H1 (cell line): ENCODE measurements around the gene DRC3. TPM values are rescaled to one million over a fixed set of nuclear protein-coding genes. Genes with fewer than 3 reads are reported as not detected.

Experiments
- CHD2 ChIP-seq: IDR thresholded peaks from 2 replicates; pipeline ENCODE4 v1.6.1; 2012; ENCODE audit warnings: low read length, improper control_type of control experiment
- POLR2AphosphoS5 ChIP-seq: IDR thresholded peaks from 2 replicates; pipeline ENCODE4 v1.6.1; 2011; ENCODE audit warnings: low read depth, low read length
- SP4 ChIP-seq: IDR thresholded peaks from 2 replicates; pipeline ENCODE4 v1.6.1; 2012; ENCODE audit warnings: low read length, inconsistent platforms
- TEAD4 ChIP-seq: IDR thresholded peaks from 2 replicates; pipeline ENCODE4 v1.6.1; 2012; ENCODE audit warnings: low read depth, low read length, inconsistent platforms, mixed read lengths
- polyA plus RNA-seq, 7 experiments: library from polyadenylated mRNA; depleted of rRNA in 3 of 7; stranded (reverse) in 5 of 7; unstranded in 2 of 7; fragments of >200 nt in 5 of 7; fragments of 200-250 nt in 2 of 7; gene quantifications; 1 replicate in 5 of 7; 2 replicates in 1 of 7; 4 replicates in 1 of 7; pipeline versions ENCODE4 v1.2.1 to v1.2.3, GENCODE V29; 2011 to 2013; ENCODE audit warnings: missing spikeins in 2 of 7, mixed read lengths in 2 of 7
- total RNA-seq: library from RNA; stranded (reverse); fragmentation: NEBNext Ultra II Directional; extraction: Animal tissue kit (Norgen Biotek cat#: 25700); gene quantifications from 2 replicates; pipeline ENCODE4 v1.2.1, GENCODE V29; 2021

Gene DRC3
- total and polyA plus RNA-seq, 2 of the 8 experiments (the other 6 are each of a cell fraction or from before 2014, with no cell fraction given) = 0.59 TPM; not detected in 1

DNA sequence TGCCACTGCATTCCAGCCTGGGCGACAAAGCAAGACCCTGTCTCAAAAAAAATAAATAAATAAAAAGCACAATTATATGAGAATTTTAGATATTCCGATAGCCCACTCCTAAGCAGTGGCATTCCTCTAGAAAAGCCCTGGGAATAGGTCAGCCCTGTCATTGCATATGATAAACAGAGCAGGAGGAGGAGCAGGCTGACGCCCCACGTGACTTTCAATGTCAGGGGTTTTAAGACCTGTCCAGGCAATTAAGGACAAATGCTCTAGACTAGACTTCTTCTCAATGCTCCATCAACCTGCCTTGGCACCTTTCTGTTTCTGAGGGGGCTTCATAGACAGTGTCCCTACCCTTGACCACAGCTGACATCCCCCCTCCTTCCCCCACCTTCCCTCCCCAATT, 8.0 kb upstream of the DRC3 start (continued):
- no peak for TF ChIP-seq TEAD4
- no peak for TF ChIP-seq SP4
- TF ChIP-seq POLR2AphosphoS5 = no peak
- TF ChIP-seq CHD2 = no peak
